Astrocyte of the hippocampus (primary cell): Measurements from ENCODE around the gene EFEMP1.
A peak's percentile ranks its signal among the peaks of the same experiment; 100 is the strongest.

ENCODE experiments used
- DNase-seq: peaks from one replicate; pipeline ENCODE4 v3.0.0; 2011; ENCODE audit warnings: low read depth, low spot score

Gene EFEMP1

DNA sequence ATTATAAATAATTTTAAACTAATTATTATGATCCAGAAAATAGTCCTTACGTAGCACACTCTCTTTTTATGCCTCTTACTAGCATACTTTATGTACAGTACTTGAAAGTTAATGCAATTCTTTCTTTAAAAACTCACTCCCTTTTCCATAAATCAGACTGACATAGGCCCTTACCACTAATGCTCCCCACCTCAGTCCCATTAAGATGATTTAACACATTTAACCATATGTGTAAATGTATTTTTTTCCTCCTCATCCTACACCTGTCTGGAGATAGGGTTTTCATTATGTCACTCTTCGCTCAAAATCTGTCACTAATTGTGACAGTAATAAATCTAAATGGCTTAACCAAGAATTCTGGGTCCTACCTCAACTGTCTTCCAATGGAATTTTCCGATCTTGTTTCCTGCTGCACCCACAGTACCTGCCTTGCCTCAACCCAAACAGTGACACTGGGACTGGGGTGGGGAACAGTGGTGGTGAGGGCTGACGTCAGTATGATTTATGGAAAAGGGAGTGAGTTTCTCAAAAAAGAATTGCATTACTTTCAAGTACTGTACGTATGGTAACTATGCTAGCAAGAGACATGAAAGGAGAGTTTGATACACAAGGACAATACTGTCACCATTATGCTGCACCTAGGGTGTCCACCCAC is 25.1 kb downstream of the EFEMP1 start:
- DNase-seq: no peak

DNA sequence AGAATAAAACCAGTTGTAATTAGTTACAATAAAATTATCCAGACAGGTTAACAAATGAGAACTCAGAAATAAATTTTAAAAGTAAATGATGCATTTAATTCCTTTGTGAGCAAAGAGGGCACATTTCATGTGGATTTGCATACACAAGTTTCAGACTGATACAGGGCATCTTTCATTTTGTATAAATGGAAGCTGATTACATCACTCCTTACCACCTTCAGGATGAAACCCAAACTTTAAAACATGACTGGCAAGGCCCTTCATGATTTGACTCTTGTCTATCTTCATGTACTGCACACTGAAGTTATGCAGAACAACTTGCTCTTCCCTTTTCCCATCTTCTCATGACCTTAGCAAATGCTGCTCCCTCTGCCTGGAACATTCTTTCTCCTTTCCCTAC is 26.9 kb downstream of the EFEMP1 start:
- DNase-seq: no peak

DNA sequence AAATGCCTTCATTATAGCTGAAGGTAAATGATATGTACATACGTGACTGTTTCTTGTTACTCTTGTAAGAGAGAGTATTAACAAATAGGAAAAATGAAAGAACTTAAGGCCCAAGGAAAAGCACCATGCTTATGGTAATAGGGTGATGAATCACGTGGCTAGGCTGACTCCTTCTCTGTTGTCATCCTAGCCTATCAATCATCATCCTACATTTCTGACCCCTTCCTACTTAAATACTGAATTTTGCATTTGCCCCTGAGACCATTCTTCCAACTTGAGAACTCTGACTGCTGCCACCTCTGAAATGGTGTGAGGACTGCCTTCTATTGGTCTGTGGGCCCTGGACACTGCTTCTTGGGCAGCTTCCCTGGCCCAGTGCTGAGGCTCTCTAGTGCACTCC is 28.9 kb downstream of the EFEMP1 start:
- DNase-seq: no peak

GRCh38 chr2:55891671-55892094 is 31.9 kb downstream of the EFEMP1 start:
- DNase-seq: peak; percentile 54

DNA sequence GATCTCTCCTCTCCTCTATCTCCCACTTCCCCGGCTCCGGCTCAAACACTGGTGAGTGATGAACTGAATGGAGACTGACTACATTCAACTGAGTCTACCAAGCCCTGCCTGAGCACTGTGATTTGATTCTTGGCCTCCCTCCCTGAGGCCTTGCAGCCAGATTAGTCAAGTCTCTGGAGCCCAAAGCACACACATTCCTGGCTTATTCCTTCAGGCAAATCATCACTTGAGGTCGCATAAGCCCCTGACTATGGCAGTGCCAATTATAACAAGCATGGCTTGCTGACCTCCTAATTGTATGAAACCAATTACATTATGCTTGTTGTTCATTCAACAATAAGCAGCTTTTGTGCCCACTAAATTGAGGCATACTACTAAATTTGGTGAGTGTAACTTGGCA is 34.6 kb downstream of the EFEMP1 start:
- peak; percentile 93 for DNase-seq

- DNase-seq: peak; percentile 84
Observed at GRCh38 chr2:55887901-55888624, 35.5 kb downstream of the EFEMP1 start.

GRCh38 chr2:55887351-55887750 is 36.2 kb downstream of the EFEMP1 start:
- peak; percentile 75 for DNase-seq

DNA sequence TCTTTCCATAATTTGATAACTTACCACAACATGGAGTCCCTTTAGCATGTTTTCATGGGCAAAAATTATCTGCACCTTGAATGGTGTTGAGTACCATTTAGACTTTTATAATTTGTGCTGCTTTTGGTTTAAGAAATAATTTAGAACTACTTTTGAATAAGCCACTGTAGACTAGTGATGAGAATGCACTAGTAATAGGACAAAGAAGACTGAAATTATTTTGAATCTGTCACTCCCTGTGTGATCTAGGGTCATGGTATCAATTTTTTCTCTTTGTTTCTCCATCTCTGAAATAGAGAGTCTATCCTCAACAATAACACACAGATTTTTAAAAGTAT is 37.7 kb downstream of the EFEMP1 start:
- no peak for DNase-seq

DNA sequence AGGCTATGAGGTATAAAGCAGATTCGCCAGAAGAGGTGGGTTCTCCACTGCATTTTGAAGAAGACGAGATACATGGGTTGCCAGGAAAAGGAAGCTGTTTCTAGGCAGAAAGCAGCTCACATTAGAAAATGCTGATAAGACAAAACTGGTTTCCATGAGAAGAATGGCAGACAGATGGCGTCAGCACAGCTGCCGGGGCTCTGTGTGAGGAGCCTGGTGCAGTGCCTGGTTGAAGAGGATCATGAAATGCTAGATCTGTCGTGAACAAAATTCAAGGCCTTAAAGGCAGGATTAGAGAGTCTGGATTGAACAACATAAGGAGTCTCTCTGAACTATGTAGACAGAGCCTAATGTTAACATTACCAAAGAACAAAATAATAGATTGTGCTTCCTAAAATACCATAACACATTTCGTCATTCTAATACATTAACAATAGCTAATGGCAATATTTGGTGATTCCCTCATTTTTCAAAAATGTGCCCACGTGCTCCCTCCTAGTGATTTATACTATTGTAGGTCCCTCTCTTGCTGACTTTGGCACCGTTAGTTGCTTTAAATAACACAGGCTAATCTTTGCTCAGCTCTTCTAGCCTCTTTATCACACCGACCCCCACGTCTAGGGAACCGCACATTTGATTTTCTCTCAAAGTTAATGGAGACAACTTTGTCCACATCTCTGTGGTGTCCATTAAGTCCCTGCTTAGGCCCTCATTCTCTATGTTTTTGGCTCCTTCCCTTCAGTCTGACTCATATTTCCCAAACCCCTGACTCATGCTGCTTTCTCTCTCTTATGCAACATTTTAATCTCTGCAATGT is 38.2 kb downstream of the EFEMP1 start:
- DNase-seq: peak; percentile 95

- no peak for DNase-seq
Observed at GRCh38 chr2:55883829-55884228, 39.8 kb downstream of the EFEMP1 start.

GRCh38 chr2:55883357-55883756 is 40.2 kb downstream of the EFEMP1 start:
- DNase-seq: peak; percentile 58

- DNase-seq: no peak
Observed at GRCh38 chr2:55882954-55883353, 40.6 kb downstream of the EFEMP1 start.

DNA sequence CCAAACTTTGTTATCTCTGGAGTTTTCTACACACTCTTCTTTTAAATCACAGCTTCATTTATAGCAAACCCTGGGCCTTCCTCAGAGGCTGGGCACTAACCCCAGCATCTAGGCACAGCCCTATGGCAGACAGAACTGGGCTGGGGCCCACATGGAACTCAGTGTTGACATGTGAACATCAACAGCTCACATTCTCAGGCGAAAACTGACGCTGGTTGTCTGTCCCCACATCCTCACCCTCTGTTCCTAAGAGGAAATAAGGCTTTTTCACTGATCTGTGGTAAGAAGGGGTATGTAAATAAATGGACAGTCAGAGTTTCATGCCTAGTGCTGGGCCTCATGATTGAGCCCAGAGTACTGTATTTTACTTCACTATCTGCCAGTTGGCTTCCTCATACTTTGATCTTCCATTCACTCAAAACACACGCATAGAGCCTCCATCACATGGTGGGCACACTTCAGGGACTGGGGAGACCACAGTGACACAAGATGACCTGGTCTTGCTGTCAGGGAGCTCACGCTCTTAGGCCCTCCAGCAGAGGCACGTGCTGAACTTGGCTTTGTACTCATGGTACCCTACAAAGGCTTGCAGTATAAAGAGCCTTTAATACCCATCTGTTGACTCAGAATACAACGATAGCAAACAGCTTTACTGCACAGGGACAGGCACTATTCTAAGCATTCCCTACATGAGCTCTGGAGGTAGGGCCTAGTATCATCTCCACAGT is 43.0 kb downstream of the EFEMP1 start:
- DNase-seq: no peak

DNA sequence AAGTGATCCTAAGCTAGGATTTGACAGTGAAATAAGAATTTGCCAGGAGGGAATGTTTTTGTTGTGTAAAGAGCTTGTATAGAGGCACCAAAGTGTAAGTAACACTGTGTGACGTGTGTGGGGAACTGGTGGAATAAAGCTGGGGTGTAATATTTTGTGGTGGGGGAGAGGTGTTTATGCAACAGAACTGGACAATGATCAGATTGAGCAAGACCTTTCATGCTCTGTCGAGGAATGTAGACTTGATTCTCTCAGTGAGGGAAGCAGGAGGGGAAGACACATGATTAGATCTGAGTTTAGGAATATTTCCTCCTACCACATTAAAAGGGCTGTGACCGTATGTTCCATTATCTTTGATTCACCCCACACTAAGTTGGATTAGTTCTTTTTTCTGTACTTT is 43.6 kb downstream of the EFEMP1 start:
- peak; percentile 53 for DNase-seq

DNA sequence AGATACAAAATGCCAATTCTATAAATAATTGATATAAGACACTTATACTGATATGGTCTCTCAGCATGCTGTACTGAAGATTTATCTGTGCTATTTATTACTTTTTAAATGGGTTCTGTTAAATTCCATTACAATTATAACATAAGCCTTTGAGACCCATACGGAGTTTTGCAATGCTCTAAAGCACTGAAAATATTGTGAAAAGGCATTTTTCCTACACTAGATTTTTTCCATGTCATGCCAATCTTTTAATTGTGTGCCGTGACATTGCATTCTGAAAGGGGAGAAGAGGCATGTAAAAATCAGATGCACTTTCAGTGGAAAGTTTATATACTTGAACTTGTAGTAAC is 46.5 kb downstream of the EFEMP1 start:
- DNase-seq: no peak

- DNase-seq: no peak
Observed at GRCh38 chr2:55876429-55877086, 47.0 kb downstream of the EFEMP1 start.

DNA sequence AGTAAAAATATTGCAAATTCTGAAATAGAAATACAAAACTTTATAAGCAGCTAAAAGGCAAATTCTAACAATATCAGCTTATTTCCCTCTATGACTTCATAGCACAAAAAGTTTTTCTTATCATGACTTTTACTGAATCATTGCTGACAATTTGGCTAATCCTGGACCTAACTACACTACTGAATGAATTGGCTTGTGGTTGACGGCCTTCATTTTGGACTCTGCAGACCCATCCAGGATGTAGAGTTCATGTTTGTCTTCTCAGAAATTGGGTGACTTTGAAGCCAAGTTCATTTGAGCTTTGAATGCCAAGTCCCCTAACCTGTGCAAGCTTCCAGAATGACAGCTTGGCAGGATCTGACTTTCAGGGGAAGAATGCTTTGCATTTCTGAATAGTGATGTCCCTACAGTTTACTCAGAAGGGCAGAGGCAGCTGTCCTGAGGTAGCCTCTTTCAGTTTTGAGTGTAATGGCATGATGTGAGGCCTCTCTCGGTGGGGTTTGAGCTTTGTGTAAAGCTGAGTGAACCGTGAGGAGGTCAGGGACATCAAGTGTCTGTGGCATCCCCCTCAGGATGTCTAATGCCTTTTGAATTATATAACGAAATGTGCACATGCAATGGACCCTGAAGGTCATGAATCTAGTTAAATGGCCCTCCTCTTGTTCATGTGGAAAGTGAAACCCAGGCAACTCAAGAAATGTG is 48.0 kb downstream of the EFEMP1 start:
- peak; percentile 71 for DNase-seq

DNA sequence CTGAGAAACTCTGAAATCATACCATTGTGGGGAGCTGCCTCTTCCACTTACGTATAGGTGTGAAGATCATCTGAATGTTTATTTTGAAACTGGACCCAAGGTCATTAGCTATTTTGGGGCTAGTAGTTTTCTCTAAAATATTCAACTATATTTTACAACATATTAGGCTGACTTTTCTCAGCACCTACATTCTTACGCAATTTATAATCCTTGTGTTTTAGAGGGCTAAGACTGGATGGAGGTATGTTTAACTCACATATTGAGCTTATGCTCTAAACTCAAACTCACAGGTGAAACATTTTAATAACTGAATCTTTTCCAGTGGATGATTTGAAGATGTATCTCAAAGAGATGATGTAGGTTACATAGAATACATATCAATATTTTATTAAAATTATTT is 49.2 kb downstream of the EFEMP1 start:
- no peak for DNase-seq

DNA sequence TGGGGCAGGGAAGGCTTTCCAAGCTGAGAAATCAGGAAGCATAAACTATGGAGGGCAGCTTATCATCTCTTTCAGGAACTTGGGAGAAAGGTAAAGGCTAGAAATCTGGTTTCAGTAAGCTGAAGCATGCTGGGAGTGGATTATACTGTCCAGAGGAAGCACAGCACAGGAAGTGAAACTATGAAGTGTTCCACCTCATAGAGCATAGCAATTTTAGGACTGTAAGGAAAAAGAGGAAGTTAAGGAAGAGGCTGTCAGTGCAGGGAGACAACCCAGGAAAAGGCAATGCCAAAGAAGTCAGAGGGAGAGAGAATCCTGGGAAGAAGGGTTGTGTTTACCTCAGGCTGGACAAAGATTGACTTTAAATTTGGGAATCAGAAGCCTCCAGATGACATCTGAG is 51.9 kb downstream of the EFEMP1 start:
- DNase-seq: no peak

- DNase-seq: peak; percentile 60
Observed at GRCh38 chr2:55869637-55870325, 53.8 kb downstream of the EFEMP1 start.
